Measurements from ENCODE around the gene DROSHA. TPM values are rescaled to one million over a fixed set of nuclear protein-coding genes. Genes with fewer than 3 reads are reported as not detected.

DROSHA gene
- total and polyA plus RNA-seq, 10 of the 15 experiments (the other 5 are each of a cell fraction or from before 2014, with no cell fraction given): 27.9 to 55.0 (median 37.6) TPM

DNA sequence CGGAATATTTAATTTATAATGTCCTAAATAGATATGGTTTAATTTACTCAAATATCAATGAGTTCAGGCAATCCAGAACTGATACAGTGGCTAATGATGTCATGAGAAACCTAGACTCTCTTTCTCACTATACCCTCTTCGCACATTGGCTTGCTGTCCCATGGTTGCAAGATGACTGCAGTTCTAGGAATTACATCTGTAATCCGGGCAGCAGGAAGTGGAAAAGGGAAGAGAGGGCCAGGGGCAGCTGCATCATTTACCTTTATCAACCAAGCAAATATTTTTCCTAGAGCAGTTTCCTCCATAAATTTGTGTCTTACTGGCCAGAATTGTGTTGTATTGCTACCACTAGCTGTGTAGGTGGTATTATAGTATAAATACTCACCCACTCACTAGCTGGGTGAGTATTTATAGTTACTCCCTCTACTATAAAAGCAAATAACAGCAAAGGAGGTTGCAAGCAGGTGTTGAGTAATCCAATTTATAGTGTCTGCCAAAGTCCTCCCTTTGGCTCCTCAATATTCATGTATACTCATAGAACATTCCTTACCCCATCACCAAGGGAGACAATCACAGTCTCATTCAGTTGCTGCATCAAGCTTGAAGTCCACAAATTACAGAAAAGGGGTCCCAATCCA, 168.8 kb downstream of the DROSHA start (continued):
- TF ChIP-seq, protein P1, sequence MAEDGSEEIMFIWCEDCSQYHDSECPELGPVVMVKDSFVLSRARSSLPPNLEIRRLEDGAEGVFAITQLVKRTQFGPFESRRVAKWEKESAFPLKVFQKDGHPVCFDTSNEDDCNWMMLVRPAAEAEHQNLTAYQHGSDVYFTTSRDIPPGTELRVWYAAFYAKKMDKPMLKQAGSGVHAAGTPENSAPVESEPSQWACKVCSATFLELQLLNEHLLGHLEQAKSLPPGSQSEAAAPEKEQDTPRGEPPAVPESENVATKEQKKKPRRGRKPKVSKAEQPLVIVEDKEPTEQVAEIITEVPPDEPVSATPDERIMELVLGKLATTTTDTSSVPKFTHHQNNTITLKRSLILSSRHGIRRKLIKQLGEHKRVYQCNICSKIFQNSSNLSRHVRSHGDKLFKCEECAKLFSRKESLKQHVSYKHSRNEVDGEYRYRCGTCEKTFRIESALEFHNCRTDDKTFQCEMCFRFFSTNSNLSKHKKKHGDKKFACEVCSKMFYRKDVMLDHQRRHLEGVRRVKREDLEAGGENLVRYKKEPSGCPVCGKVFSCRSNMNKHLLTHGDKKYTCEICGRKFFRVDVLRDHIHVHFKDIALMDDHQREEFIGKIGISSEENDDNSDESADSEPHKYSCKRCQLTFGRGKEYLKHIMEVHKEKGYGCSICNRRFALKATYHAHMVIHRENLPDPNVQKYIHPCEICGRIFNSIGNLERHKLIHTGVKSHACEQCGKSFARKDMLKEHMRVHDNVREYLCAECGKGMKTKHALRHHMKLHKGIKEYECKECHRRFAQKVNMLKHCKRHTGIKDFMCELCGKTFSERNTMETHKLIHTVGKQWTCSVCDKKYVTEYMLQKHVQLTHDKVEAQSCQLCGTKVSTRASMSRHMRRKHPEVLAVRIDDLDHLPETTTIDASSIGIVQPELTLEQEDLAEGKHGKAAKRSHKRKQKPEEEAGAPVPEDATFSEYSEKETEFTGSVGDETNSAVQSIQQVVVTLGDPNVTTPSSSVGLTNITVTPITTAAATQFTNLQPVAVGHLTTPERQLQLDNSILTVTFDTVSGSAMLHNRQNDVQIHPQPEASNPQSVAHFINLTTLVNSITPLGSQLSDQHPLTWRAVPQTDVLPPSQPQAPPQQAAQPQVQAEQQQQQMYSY (CRISPR knock-in tag; IDR thresholded peaks at IDR 0.05): no peak
- TF ChIP-seq ASH2L (IDR thresholded peaks at IDR 0.05; ENCODE audit: borderline replicate concordance, low read depth) (no peak), TAF1 (IDR thresholded peaks at IDR 0.05; ENCODE audit: borderline replicate concordance, low read depth, low read length) (no peak), SIX5 (IDR thresholded peaks at IDR 0.05; ENCODE audit: low read depth, low read length, severe bottlenecking) (no peak), KLF5 (IDR thresholded peaks at IDR 0.05; ENCODE audit: partially characterized antibody) (no peak), TCF3 (IDR thresholded peaks at IDR 0.05; ENCODE audit: borderline replicate concordance, insufficient read depth, low read depth, low read length) (no peak), PAX5 (IDR thresholded peaks at IDR 0.05; ENCODE audit: borderline replicate concordance, low read depth, low read length) (no peak), POU2F2 (IDR thresholded peaks at IDR 0.05; ENCODE audit: borderline replicate concordance, low read depth, low read length) (no peak), MEF2B (IDR thresholded peaks at IDR 0.05; ENCODE audit: partially characterized antibody, poor library complexity, severe bottlenecking) (no peak)
- TF ChIP-seq, protein P2, sequence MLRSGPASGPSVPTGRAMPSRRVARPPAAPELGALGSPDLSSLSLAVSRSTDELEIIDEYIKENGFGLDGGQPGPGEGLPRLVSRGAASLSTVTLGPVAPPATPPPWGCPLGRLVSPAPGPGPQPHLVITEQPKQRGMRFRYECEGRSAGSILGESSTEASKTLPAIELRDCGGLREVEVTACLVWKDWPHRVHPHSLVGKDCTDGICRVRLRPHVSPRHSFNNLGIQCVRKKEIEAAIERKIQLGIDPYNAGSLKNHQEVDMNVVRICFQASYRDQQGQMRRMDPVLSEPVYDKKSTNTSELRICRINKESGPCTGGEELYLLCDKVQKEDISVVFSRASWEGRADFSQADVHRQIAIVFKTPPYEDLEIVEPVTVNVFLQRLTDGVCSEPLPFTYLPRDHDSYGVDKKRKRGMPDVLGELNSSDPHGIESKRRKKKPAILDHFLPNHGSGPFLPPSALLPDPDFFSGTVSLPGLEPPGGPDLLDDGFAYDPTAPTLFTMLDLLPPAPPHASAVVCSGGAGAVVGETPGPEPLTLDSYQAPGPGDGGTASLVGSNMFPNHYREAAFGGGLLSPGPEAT (IDR thresholded peaks at IDR 0.05; ENCODE audit: low read depth): no peak
- TF ChIP-seq, protein P3, sequence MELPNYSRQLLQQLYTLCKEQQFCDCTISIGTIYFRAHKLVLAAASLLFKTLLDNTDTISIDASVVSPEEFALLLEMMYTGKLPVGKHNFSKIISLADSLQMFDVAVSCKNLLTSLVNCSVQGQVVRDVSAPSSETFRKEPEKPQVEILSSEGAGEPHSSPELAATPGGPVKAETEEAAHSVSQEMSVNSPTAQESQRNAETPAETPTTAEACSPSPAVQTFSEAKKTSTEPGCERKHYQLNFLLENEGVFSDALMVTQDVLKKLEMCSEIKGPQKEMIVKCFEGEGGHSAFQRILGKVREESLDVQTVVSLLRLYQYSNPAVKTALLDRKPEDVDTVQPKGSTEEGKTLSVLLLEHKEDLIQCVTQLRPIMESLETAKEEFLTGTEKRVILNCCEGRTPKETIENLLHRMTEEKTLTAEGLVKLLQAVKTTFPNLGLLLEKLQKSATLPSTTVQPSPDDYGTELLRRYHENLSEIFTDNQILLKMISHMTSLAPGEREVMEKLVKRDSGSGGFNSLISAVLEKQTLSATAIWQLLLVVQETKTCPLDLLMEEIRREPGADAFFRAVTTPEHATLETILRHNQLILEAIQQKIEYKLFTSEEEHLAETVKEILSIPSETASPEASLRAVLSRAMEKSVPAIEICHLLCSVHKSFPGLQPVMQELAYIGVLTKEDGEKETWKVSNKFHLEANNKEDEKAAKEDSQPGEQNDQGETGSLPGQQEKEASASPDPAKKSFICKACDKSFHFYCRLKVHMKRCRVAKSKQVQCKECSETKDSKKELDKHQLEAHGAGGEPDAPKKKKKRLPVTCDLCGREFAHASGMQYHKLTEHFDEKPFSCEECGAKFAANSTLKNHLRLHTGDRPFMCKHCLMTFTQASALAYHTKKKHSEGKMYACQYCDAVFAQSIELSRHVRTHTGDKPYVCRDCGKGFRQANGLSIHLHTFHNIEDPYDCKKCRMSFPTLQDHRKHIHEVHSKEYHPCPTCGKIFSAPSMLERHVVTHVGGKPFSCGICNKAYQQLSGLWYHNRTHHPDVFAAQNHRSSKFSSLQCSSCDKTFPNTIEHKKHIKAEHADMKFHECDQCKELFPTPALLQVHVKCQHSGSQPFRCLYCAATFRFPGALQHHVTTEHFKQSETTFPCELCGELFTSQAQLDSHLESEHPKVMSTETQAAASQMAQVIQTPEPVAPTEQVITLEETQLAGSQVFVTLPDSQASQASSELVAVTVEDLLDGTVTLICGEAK (IDR thresholded peaks at IDR 0.05; ENCODE audit: borderline replicate concordance): no peak
- TF ChIP-seq, protein P4, sequence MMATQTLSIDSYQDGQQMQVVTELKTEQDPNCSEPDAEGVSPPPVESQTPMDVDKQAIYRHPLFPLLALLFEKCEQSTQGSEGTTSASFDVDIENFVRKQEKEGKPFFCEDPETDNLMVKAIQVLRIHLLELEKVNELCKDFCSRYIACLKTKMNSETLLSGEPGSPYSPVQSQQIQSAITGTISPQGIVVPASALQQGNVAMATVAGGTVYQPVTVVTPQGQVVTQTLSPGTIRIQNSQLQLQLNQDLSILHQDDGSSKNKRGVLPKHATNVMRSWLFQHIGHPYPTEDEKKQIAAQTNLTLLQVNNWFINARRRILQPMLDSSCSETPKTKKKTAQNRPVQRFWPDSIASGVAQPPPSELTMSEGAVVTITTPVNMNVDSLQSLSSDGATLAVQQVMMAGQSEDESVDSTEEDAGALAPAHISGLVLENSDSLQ (IDR thresholded peaks at IDR 0.05): no peak
- TF ChIP-seq, protein P5, sequence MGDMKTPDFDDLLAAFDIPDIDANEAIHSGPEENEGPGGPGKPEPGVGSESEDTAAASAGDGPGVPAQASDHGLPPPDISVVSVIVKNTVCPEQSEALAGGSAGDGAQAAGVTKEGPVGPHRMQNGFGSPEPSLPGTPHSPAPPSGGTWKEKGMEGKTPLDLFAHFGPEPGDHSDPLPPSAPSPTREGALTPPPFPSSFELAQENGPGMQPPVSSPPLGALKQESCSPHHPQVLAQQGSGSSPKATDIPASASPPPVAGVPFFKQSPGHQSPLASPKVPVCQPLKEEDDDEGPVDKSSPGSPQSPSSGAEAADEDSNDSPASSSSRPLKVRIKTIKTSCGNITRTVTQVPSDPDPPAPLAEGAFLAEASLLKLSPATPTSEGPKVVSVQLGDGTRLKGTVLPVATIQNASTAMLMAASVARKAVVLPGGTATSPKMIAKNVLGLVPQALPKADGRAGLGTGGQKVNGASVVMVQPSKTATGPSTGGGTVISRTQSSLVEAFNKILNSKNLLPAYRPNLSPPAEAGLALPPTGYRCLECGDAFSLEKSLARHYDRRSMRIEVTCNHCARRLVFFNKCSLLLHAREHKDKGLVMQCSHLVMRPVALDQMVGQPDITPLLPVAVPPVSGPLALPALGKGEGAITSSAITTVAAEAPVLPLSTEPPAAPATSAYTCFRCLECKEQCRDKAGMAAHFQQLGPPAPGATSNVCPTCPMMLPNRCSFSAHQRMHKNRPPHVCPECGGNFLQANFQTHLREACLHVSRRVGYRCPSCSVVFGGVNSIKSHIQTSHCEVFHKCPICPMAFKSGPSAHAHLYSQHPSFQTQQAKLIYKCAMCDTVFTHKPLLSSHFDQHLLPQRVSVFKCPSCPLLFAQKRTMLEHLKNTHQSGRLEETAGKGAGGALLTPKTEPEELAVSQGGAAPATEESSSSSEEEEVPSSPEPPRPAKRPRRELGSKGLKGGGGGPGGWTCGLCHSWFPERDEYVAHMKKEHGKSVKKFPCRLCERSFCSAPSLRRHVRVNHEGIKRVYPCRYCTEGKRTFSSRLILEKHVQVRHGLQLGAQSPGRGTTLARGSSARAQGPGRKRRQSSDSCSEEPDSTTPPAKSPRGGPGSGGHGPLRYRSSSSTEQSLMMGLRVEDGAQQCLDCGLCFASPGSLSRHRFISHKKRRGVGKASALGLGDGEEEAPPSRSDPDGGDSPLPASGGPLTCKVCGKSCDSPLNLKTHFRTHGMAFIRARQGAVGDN (IDR thresholded peaks at IDR 0.05): no peak
